Measurements from ENCODE around the gene TMEM253. TPM values are rescaled to one million over a fixed set of nuclear protein-coding genes. Genes with fewer than 3 reads are reported as not detected.

TMEM253 gene
- total RNA-seq, 1 experiment from 2014 or later = 0.59 TPM

GRCh38 chr14:21088687-21089086, 12.2 kb upstream of the TMEM253 start:
- H3K9me3 ChIP-seq (ENCODE audit: control insufficient read depth in 1 of 2, insufficient read depth in 1 of 2, low read depth in 1 of 2, low read length in 2 of 2) = no peaks in the 10 kb centered on the region

More at GRCh38 chr14:21088687-21089086, 12.2 kb upstream of the TMEM253 start:
- DNase-seq (ENCODE audit: low read depth, low spot score) = no peak
- intact Hi-C loops (cut with micrococcal nuclease) = no loop called here
- Histone ChIP-seq H3K4me2 (ENCODE audit: low read length) (no peak overlapping the region; the same call in 1 of the 2 replicates), H3K9ac (ENCODE audit: low read length) (no peak overlapping the region), H3K9me2 (ENCODE audit: insufficient read depth) (no peaks in the 10 kb centered on the region), H2AFZ (ENCODE audit: low read depth, low read length, poor library complexity, severe bottlenecking) (no peak overlapping the region), H3K27me3 (ENCODE audit: insufficient read depth, low read length) (no peaks in the 10 kb centered on the region), H4K20me1 (ENCODE audit: insufficient read depth) (no peaks in the 10 kb centered on the region), H3K36me3 (ENCODE audit: control insufficient read depth in 1 of 2, insufficient read depth in 2 of 2, low read length in 2 of 2) (no peaks in the 10 kb centered on the region; a peak in 2 of 4 replicates), H3K4me1 (ENCODE audit: control insufficient read depth in 1 of 2, insufficient read depth in 2 of 2, low read length in 2 of 2) (peaks cover 0 to 18% of the 10 kb centered on the region in 2 experiments; a peak in 3 of 4 replicates), H3K4me3 (replicated peaks in 1 of 2; ENCODE audit: low read depth in 1 of 2, low read length in 2 of 2) (no peak overlapping the region), H3K27ac (ENCODE audit: low read depth, low read length) (no peak overlapping the region), H3K79me2 (ENCODE audit: insufficient read depth, low read length) (no peaks in the 10 kb centered on the region)
- POLR2A ChIA-PET = no interaction called here
- CTCF ChIA-PET = interaction anchor here (1.9 to 3.1 kb wide), 3 partner anchors 20 to 74 kb away, joined by 6 to 21 read pairs (median 17); no protein-coding TSS in a partner anchor
- RAD21 ChIA-PET (ENCODE audit: low non-redundant PET in 1 of 2, low total read pairs in 2 of 2, uncharacterized antibody in 2 of 2, unreplicated experiment in 2 of 2) = interaction anchor here (0.6 to 1.3 kb wide), 2 partner anchors 17 to 20 kb away, joined by 3 read pairs; no protein-coding TSS in a partner anchor
- no peak for ATAC-seq
- no peak for TF ChIP-seq EGR1 (IDR thresholded peaks at IDR 0.05; ENCODE audit: low read depth)
- TF ChIP-seq EZH2 (IDR thresholded peaks at IDR 0.05) = no peak
- TF ChIP-seq ZBTB33 (IDR thresholded peaks at IDR 0.05; ENCODE audit: extremely low read depth, insufficient replicate concordance, low read length) = no peak
- no peak for TF ChIP-seq FOSL1 (IDR thresholded peaks at IDR 0.05; ENCODE audit: low read depth)
- no peak for TF ChIP-seq RAD21 (IDR thresholded peaks at IDR 0.05; ENCODE audit: low read depth)
- no peak for TF ChIP-seq ZFX (IDR thresholded peaks at IDR 0.05)
- no peak for TF ChIP-seq REST (IDR thresholded peaks at IDR 0.05; ENCODE audit: low read depth)
- no peak for TF ChIP-seq ZNF274 (IDR thresholded peaks at IDR 0.05; ENCODE audit: low read depth, low read length)
- no peak for TF ChIP-seq SP1 (IDR thresholded peaks at IDR 0.05; ENCODE audit: low read depth)
- no peak for TF ChIP-seq YY1 (IDR thresholded peaks at IDR 0.05; ENCODE audit: extremely low read depth, insufficient replicate concordance, low read depth, low read length)
- TF ChIP-seq ELF1 (IDR thresholded peaks at IDR 0.05; ENCODE audit: borderline replicate concordance, low read depth) = no peak
- TF ChIP-seq CBX3 (IDR thresholded peaks at IDR 0.05; ENCODE audit: low read depth) = no peak
- no peak for TF ChIP-seq MAX (IDR thresholded peaks at IDR 0.05)
- BruUV-seq (replicated peaks) = no TSS peak
